Measurements from ENCODE around the gene SESN3.

Gene SESN3

GRCh38 chr11:95121698-95122097, 109.3 kb downstream of the SESN3 start:
- DNase-seq (ENCODE audit: low spot score), result no peak

GRCh38 chr11:95119361-95120060, 111.5 kb downstream of the SESN3 start:
- no peak for DNase-seq (ENCODE audit: low spot score)

- no peak for DNase-seq (ENCODE audit: low spot score)
Measured at GRCh38 chr11:95115597-95115996, 115.4 kb downstream of the SESN3 start.
